Osteoblast (primary cell): ENCODE results near the gene PLPP1. TPM values are rescaled to one million over a fixed set of nuclear protein-coding genes. Genes with fewer than 3 reads are reported as not detected.

Experiments
- DNase-seq: peaks from one replicate; pipeline ENCODE4 v3.0.0; 2011; ENCODE audit warnings: low spot score, mixed read lengths; ENCODE audit not compliant: insufficient read length; ENCODE audit errors: missing footprints
- H2AFZ ChIP-seq: 2 replicates; pipeline ENCODE4 v1.6.0; 2011; ENCODE audit warnings: mild to moderate bottlenecking, low read length
- H3K27ac ChIP-seq: 2 replicates; pipeline ENCODE4 v1.5.1; 2011; ENCODE audit warnings: mild to moderate bottlenecking, low read depth, low read length, moderate library complexity
- H3K27me3 ChIP-seq: 2 replicates; pipeline ENCODE4 v1.6.0; 2012; ENCODE audit warnings: mild to moderate bottlenecking, control low read depth, inconsistent platforms, low read length, moderate library complexity; ENCODE audit not compliant: insufficient read depth
- H3K36me3 ChIP-seq: 2 replicates; pipeline ENCODE4 v1.5.1; 2011; ENCODE audit warnings: mild to moderate bottlenecking, low read length, control low read depth, moderate library complexity; ENCODE audit not compliant: insufficient read depth
- H3K4me1 ChIP-seq: 2 replicates; pipeline ENCODE4 v1.5.1; 2011; ENCODE audit warnings: mild to moderate bottlenecking, low read length, control low read depth, moderate library complexity; ENCODE audit not compliant: insufficient read depth
- H3K4me2 ChIP-seq: 2 replicates; pipeline ENCODE4 v1.6.0; 2011; ENCODE audit warnings: mild to moderate bottlenecking, low read length; ENCODE audit not compliant: insufficient read depth
- H3K4me3 ChIP-seq: fragments of 200-600 bp; sonication (generic); 3 replicates; pipeline ENCODE4 v1.5.1; 2012; ENCODE audit warnings: mild to moderate bottlenecking, low read length, inconsistent platforms; ENCODE audit not compliant: insufficient read depth
- H3K79me2 ChIP-seq: 2 replicates; pipeline ENCODE4 v1.6.0; 2012; ENCODE audit warnings: mild to moderate bottlenecking, low read length, control low read depth, inconsistent platforms; ENCODE audit not compliant: insufficient read depth
- H3K9me3 ChIP-seq: 2 replicates; pipeline ENCODE4 v1.5.1; 2011; ENCODE audit warnings: low read depth, low read length, control low read depth
- H4K20me1 ChIP-seq: 2 replicates; pipeline ENCODE4 v1.6.0; 2012; ENCODE audit warnings: mild to moderate bottlenecking, low read length, control low read depth; ENCODE audit not compliant: insufficient read depth
- CTCF ChIP-seq: IDR thresholded peaks from 2 replicates; pipeline ENCODE4 v1.5.1; 2011; ENCODE audit warnings: mild to moderate bottlenecking, low read depth, low read length, moderate library complexity; ENCODE audit errors: extremely low read depth
- total RNA-seq: library from RNA; depleted of rRNA; stranded (reverse); fragments of >200 nt; gene quantifications from 2 replicates; pipeline ENCODE4 v1.2.3, GENCODE V29; 2012

PLPP1 gene
- total RNA-seq, 1 donor, result 69.8 TPM

GRCh38 chr5:55547781-55548180, 13.0 kb upstream of the PLPP1 start:
- H3K27ac ChIP-seq, result no peak overlapping the region
- DNase-seq, result no peak
- H3K27me3 ChIP-seq, result peaks cover 14% of the 10 kb centered on the region
- H3K79me2 ChIP-seq, result no peaks in the 10 kb centered on the region
- H3K36me3 ChIP-seq, result no peaks in the 10 kb centered on the region
- no peaks in the 10 kb centered on the region for H3K9me3 ChIP-seq
- H3K4me2 ChIP-seq, result no peak overlapping the region
- no peak overlapping the region for H2AFZ ChIP-seq
- no peaks in the 10 kb centered on the region for H3K4me1 ChIP-seq
- TF ChIP-seq CTCF, result no peak
- H3K4me3 ChIP-seq, result no peak overlapping the region
- H4K20me1 ChIP-seq, result no peaks in the 10 kb centered on the region

GRCh38 chr5:55546947-55547346, 12.2 kb upstream of the PLPP1 start:
- TF ChIP-seq CTCF, result no peak
- no peaks in the 10 kb centered on the region for H3K79me2 ChIP-seq
- no peak overlapping the region for H3K4me3 ChIP-seq
- peaks cover 14% of the 10 kb centered on the region for H3K27me3 ChIP-seq
- no peak overlapping the region for H3K27ac ChIP-seq
- H4K20me1 ChIP-seq, result no peaks in the 10 kb centered on the region
- no peak overlapping the region for H3K4me2 ChIP-seq
- no peaks in the 10 kb centered on the region for H3K4me1 ChIP-seq
- DNase-seq, result no peak
- no peaks in the 10 kb centered on the region for H3K9me3 ChIP-seq
- H2AFZ ChIP-seq, result no peak overlapping the region
- no peaks in the 10 kb centered on the region for H3K36me3 ChIP-seq

DNA sequence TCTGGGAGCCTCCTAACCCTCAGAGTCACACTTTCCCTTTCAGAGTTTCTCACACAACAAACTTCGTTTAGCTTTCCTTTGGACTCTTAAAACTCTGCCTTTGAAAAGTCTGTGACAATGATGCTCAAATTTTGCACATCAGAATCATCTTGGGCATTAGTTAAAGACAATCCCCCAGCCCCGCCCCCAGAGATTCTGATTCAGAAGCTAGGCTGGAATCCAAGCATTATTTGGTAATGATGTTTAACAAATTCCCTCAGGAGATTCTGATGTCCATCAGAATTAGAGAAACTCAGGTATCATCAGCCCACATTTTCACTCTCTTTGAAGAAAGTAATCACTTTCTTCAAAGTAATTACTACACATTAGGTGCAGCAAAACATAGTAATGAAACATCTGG, 9.6 kb upstream of the PLPP1 start:
- Histone ChIP-seq H4K20me1 (no peaks in the 10 kb centered on the region), H3K79me2 (no peaks in the 10 kb centered on the region), H3K27ac (no peak overlapping the region), H3K4me3 (no peak overlapping the region), H3K9me3 (no peaks in the 10 kb centered on the region), H2AFZ (no peak overlapping the region), H3K4me2 (no peak overlapping the region), H3K27me3 (peaks cover 9% of the 10 kb centered on the region), H3K4me1 (no peaks in the 10 kb centered on the region), H3K36me3 (no peaks in the 10 kb centered on the region)
- TF ChIP-seq CTCF, result no peak
- no peak for DNase-seq

- Histone ChIP-seq H2AFZ (no peak overlapping the region), H3K4me3 (no peak overlapping the region), H3K79me2 (no peaks in the 10 kb centered on the region), H3K27me3 (no peaks in the 10 kb centered on the region), H3K4me2 (no peak overlapping the region), H3K36me3 (no peaks in the 10 kb centered on the region), H3K4me1 (no peaks in the 10 kb centered on the region), H4K20me1 (no peaks in the 10 kb centered on the region), H3K27ac (no peak overlapping the region), H3K9me3 (no peaks in the 10 kb centered on the region)
- TF ChIP-seq CTCF, result no peak
- DNase-seq, result no peak
These were observed 6.4 kb upstream of the PLPP1 start for GRCh38 chr5:55541056-55541635.
